ENCODE measurements around the gene SFTPD. TPM values are rescaled to one million over a fixed set of nuclear protein-coding genes. Genes with fewer than 3 reads are reported as not detected.

The SFTPD gene
- total and polyA plus RNA-seq, 9 of the 15 experiments (the other 6 are each of a cell fraction or from before 2014, with no cell fraction given), result 0.20 TPM; not detected in 8

DNA sequence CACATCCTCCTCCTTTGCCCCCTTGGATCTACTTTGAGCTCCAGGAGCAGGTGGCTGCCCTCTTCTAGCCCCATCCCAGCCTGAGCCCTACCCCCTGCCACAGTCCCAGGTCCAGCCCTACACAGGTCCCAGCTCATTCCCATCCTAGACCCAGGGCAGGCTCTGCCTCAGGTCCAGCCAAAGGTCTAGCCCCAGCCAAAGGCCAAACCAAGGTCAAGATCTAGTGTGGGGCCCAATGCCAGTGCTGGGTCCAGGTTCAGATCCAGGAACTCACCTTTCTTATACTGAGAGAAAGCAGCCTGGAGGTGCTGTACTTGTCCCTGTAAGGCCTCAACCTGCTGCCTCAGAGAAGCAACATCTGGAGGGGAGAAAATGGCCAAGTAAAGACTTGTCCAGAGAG is 8.5 kb downstream of the SFTPD start (continued):
- TF ChIP-seq, protein P1, sequence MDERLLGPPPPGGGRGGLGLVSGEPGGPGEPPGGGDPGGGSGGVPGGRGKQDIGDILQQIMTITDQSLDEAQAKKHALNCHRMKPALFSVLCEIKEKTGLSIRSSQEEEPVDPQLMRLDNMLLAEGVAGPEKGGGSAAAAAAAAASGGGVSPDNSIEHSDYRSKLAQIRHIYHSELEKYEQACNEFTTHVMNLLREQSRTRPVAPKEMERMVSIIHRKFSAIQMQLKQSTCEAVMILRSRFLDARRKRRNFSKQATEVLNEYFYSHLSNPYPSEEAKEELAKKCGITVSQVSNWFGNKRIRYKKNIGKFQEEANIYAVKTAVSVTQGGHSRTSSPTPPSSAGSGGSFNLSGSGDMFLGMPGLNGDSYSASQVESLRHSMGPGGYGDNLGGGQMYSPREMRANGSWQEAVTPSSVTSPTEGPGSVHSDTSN (CRISPR knock-in tag; IDR thresholded peaks at IDR 0.05; ENCODE audit: low read depth), result no peak
- TF ChIP-seq, protein P1 (tag; conservative IDR thresholded peaks at IDR 0.05; ENCODE audit: low read depth), result no peak
- no peak for TF ChIP-seq EZH2 (IDR thresholded peaks at IDR 0.05; ENCODE audit: borderline replicate concordance, low read depth, low read length)
- TF ChIP-seq, protein P2, sequence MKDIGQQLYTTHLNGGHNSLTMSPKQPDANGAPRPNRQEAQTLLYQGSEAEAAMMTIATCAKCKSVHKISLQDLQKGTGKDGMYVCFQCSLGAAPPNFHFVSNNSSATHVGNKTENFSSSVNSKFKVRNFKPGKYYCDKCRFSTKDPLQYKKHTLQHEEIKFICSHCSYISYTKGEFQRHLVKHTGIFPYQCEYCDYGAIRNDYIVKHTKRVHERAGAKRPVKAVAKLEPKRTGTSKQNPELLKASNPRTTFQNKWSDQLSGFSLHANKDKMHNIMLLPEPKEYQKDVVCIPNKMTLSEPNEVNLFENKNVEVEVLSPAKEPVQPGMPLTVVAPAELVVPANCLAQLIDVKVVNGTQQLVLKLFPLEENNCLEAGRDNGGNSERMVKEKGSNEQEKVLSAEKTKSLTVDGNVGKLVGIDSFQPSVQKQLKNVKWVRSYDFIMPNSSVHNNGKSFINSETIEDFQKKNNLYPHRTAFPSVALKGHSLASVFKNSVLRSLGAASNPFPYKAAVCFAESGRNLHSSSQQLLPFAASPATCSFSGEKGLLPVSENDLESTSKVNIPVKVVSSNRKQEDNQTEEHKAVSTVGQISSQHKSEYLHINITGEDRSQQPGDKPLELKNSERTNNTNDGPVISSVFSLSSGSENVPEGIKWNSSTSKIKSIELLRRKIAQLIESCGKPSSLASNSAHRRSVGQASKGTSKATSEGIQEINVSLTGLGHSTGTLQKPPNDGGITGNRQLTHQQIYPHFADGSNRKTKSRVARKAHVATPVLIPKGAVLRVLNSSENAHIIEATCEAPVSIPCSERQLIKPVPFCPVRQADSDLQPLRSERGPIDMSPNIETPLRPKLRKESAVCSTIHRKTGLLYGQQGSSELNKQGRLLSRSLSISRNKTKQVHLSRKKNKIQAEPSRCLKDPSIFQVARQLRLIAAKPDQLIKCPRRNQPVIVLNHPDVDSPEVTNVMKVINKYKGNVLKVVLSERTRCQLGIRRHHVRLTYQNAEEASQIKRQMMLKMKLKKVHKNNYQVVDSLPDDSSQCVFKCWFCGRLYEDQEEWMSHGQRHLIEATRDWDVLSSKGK (CRISPR knock-in tag; IDR thresholded peaks at IDR 0.05), result no peak
